Trophoblast cell (in vitro differentiated cells and primary cell): Measurements from ENCODE around the gene HOXA9.

ENCODE experiments used
- DNase-seq, 2 donors: peaks; one replicate each; pipeline ENCODE4 v3.0.0-alpha.2; 2016
- H2AFZ ChIP-seq: 2 replicates; pipeline ENCODE4 v1.6.1; 2013; ENCODE audit warnings: low read length, moderate library complexity, mild to moderate bottlenecking; ENCODE audit not compliant: insufficient read depth, poor library complexity
- H2AK5ac ChIP-seq: 2 replicates; pipeline ENCODE4 v1.6.1; 2013; ENCODE audit warnings: mild to moderate bottlenecking, low read length
- H2BK120ac ChIP-seq: 2 replicates; pipeline ENCODE4 v1.6.1; 2013; ENCODE audit warnings: low read length, mild to moderate bottlenecking, moderate library complexity; ENCODE audit not compliant: insufficient read depth, poor library complexity
- H2BK12ac ChIP-seq: 2 replicates; pipeline ENCODE4 v1.6.1; 2013; ENCODE audit warnings: mild to moderate bottlenecking, low read length, moderate library complexity
- H2BK5ac ChIP-seq: 2 replicates; pipeline ENCODE4 v1.6.1; 2013; ENCODE audit warnings: low read length, low read depth, moderate library complexity, mild to moderate bottlenecking; ENCODE audit not compliant: poor library complexity
- H3K14ac ChIP-seq: 2 replicates; pipeline ENCODE4 v1.6.1; 2013; ENCODE audit warnings: mild to moderate bottlenecking, low read length
- H3K18ac ChIP-seq: 2 replicates; pipeline ENCODE4 v1.6.1; 2013; ENCODE audit warnings: mild to moderate bottlenecking, low read length
- H3K23ac ChIP-seq: 2 replicates; pipeline ENCODE4 v1.6.1; 2013; ENCODE audit warnings: low read length
- H3K27ac ChIP-seq: 2 replicates; pipeline ENCODE4 v1.5.1; 2013; ENCODE audit warnings: low read depth, mild to moderate bottlenecking, inconsistent platforms, low read length, moderate library complexity
- H3K27me3 ChIP-seq: 2 replicates; pipeline ENCODE4 v1.6.1; 2013; ENCODE audit warnings: inconsistent platforms, mild to moderate bottlenecking, low read length, moderate library complexity; ENCODE audit not compliant: insufficient read depth
- H3K36me3 ChIP-seq, 2 experiments: 1 replicate in 1 of 2; 2 replicates in 1 of 2; pipeline ENCODE4 v1.6.1; 2013; ENCODE audit warnings: low read length in 2 of 2, mild to moderate bottlenecking in 2 of 2, moderate library complexity in 1 of 2; ENCODE audit not compliant: insufficient read depth in 2 of 2, control insufficient read depth in 1 of 2
- H3K4ac ChIP-seq: 2 replicates; pipeline ENCODE4 v1.6.1; 2013; ENCODE audit warnings: low read depth, mild to moderate bottlenecking, low read length, moderate library complexity
- H3K4me1 ChIP-seq, 2 experiments: 1 replicate in 1 of 2; 2 replicates in 1 of 2; pipeline ENCODE4 v1.6.1; 2013; ENCODE audit warnings: low read length in 2 of 2, mild to moderate bottlenecking in 2 of 2, moderate library complexity in 1 of 2; ENCODE audit not compliant: insufficient read depth in 2 of 2, control insufficient read depth in 1 of 2
- H3K4me2 ChIP-seq: 2 replicates; pipeline ENCODE4 v1.6.1; 2013; ENCODE audit warnings: inconsistent platforms, mild to moderate bottlenecking, low read length, moderate library complexity
- H3K4me3 ChIP-seq: 2 replicates; pipeline ENCODE4 v1.5.1; 2013; ENCODE audit warnings: mild to moderate bottlenecking, low read depth, low read length, inconsistent platforms
- H3K79me1 ChIP-seq: one replicate; pipeline ENCODE4 v1.6.1; 2013; ENCODE audit warnings: low read length
- H3K79me2 ChIP-seq: 2 replicates; pipeline ENCODE4 v1.6.1; 2013; ENCODE audit warnings: low read length, mild to moderate bottlenecking; ENCODE audit not compliant: control insufficient read depth, insufficient read depth, poor library complexity
- H3K9ac ChIP-seq: 2 replicates; pipeline ENCODE4 v1.6.1; 2013; ENCODE audit warnings: mild to moderate bottlenecking, low read length
- H3K9me3 ChIP-seq: 2 replicates; pipeline ENCODE4 v1.6.1; 2013; ENCODE audit warnings: low read depth, mild to moderate bottlenecking, control low read depth, inconsistent platforms, low read length; ENCODE audit not compliant: insufficient read depth
- H4K12ac ChIP-seq: 2 replicates; pipeline ENCODE4 v1.6.1; 2013; ENCODE audit warnings: low read depth, mild to moderate bottlenecking, low read length, moderate library complexity
- H4K8ac ChIP-seq: 2 replicates; pipeline ENCODE4 v1.6.1; 2013; ENCODE audit warnings: low read depth, mild to moderate bottlenecking, low read length, moderate library complexity
- H4K91ac ChIP-seq: one replicate; pipeline ENCODE4 v1.6.1; 2013; ENCODE audit warnings: low read depth, mild to moderate bottlenecking, low read length, moderate library complexity
- WGBS: extraction: QIAGEN DNeasy Blood & Tissue Kit; methylation state at CpG from one replicate; pipeline ENCODE4 v1.1.7; 2013; ENCODE audit warnings: missing lambda C conversion rate; ENCODE audit not compliant: insufficient read length, insufficient coverage; ENCODE audit errors: extremely low coverage; 5-methylcytosine and 5-hydroxymethylcytosine counted together

The HOXA9 gene

GRCh38 chr7:27161721-27162560, 3.4 kb downstream of the HOXA9 start:
- Histone ChIP-seq H3K79me2 (peaks cover 1% of the 10 kb centered on the region), H3K4me1 (peaks cover 4 to 10% of the 10 kb centered on the region in 2 experiments), H3K23ac (no peak overlapping the region), H3K27me3 (peaks cover 86% of the 10 kb centered on the region), H3K79me1 (no peaks in the 10 kb centered on the region), H2AFZ (no peak overlapping the region), H4K91ac (no peak overlapping the region), H4K12ac (no peak overlapping the region), H3K9me3 (peaks cover 49% of the 10 kb centered on the region), H3K4me2 (no peak overlapping the region), H2BK120ac (no peak overlapping the region), H3K18ac (no peak overlapping the region), H2BK12ac (no peak overlapping the region), H3K36me3 (no peaks in the 10 kb centered on the region), H3K27ac (no peak overlapping the region), H3K9ac (no peak overlapping the region), H3K4me3 (no peak overlapping the region), H4K8ac (no peak overlapping the region), H2AK5ac (no peak overlapping the region), H3K14ac (no peak overlapping the region), H2BK5ac (no peak overlapping the region), H3K4ac (no peak overlapping the region)
- WGBS: no CpG with 5 or more reads among the region's 30 CpGs
- no peak for DNase-seq

- no peak overlapping the region for H2AK5ac ChIP-seq
- H3K14ac ChIP-seq: no peak overlapping the region
- H2AFZ ChIP-seq: no peak overlapping the region
- H4K12ac ChIP-seq: no peak overlapping the region
- no peak overlapping the region for H4K91ac ChIP-seq
- no peaks in the 10 kb centered on the region for H3K79me1 ChIP-seq
- H3K4ac ChIP-seq: no peak overlapping the region
- WGBS: no CpG with 5 or more reads among the region's 27 CpGs
- H3K36me3 ChIP-seq: no peaks in the 10 kb centered on the region
- peak overlapping the region; percentile 87 for H3K4me2 ChIP-seq
- no peak overlapping the region for H2BK5ac ChIP-seq
- H3K9ac ChIP-seq: no peak overlapping the region
- H3K4me1 ChIP-seq: peaks cover 4 to 10% of the 10 kb centered on the region in 2 experiments
- peaks cover 50% of the 10 kb centered on the region for H3K9me3 ChIP-seq
- no peak overlapping the region for H2BK12ac ChIP-seq
- DNase-seq: no peak
- no peak overlapping the region for H3K23ac ChIP-seq
- no peak overlapping the region for H4K8ac ChIP-seq
- peaks cover 86% of the 10 kb centered on the region for H3K27me3 ChIP-seq
- H2BK120ac ChIP-seq: no peak overlapping the region
- H3K27ac ChIP-seq: no peak overlapping the region
- no peak overlapping the region for H3K4me3 ChIP-seq
- H3K18ac ChIP-seq: no peak overlapping the region
- H3K79me2 ChIP-seq: peaks cover 1% of the 10 kb centered on the region
Measured at GRCh38 chr7:27161214-27161720, 4.1 kb downstream of the HOXA9 start.

- H3K18ac ChIP-seq: no peak overlapping the region
- peak overlapping the region; percentile 7 for H4K12ac ChIP-seq
- peaks cover 86% of the 10 kb centered on the region for H3K27me3 ChIP-seq
- no peaks in the 10 kb centered on the region for H3K79me1 ChIP-seq
- no peak overlapping the region for H3K27ac ChIP-seq
- no peak overlapping the region for H3K9ac ChIP-seq
- H4K8ac ChIP-seq: peak overlapping the region; percentile 47
- peak overlapping the region; percentile 87 for H3K4me2 ChIP-seq
- WGBS: no CpG with 5 or more reads among the region's 54 CpGs
- peaks cover 48% of the 10 kb centered on the region for H3K9me3 ChIP-seq
- peaks cover 4 to 12% of the 10 kb centered on the region in 2 experiments for H3K4me1 ChIP-seq
- H2BK5ac ChIP-seq: peak overlapping the region; percentile 16
- peak overlapping the region; percentile 93 for H2AFZ ChIP-seq
- H4K91ac ChIP-seq: no peak overlapping the region
- DNase-seq: peak; percentile 67 to 87
- H2BK120ac ChIP-seq: no peak overlapping the region
- H3K79me2 ChIP-seq: peaks cover 1% of the 10 kb centered on the region
- H3K4me3 ChIP-seq: peak overlapping the region; percentile 21
- H3K23ac ChIP-seq: no peak overlapping the region
- no peak overlapping the region for H3K14ac ChIP-seq
- H2BK12ac ChIP-seq: no peak overlapping the region
- no peak overlapping the region for H3K4ac ChIP-seq
- no peaks in the 10 kb centered on the region for H3K36me3 ChIP-seq
- H2AK5ac ChIP-seq: no peak overlapping the region
Measured at GRCh38 chr7:27160546-27161213, 4.7 kb downstream of the HOXA9 start.

GRCh38 chr7:27160145-27160545, 5.2 kb downstream of the HOXA9 start:
- H3K79me1 ChIP-seq: no peaks in the 10 kb centered on the region
- no peak overlapping the region for H2BK120ac ChIP-seq
- DNase-seq: no peak
- no peak overlapping the region for H3K14ac ChIP-seq
- no peak overlapping the region for H2AK5ac ChIP-seq
- no peak overlapping the region for H3K4me3 ChIP-seq
- no peak overlapping the region for H2AFZ ChIP-seq
- no peak overlapping the region for H3K23ac ChIP-seq
- H3K27ac ChIP-seq: no peak overlapping the region
- H3K27me3 ChIP-seq: peaks cover 86% of the 10 kb centered on the region
- no peaks in the 10 kb centered on the region for H3K36me3 ChIP-seq
- no peak overlapping the region for H3K9ac ChIP-seq
- H3K4me1 ChIP-seq: peaks cover 4 to 12% of the 10 kb centered on the region in 2 experiments
- no peak overlapping the region for H3K4ac ChIP-seq
- H4K12ac ChIP-seq: no peak overlapping the region
- H3K9me3 ChIP-seq: peaks cover 49% of the 10 kb centered on the region
- no peak overlapping the region for H4K8ac ChIP-seq
- WGBS: no CpG with 5 or more reads among the region's 23 CpGs
- no peak overlapping the region for H2BK5ac ChIP-seq
- H3K79me2 ChIP-seq: peaks cover 1% of the 10 kb centered on the region
- H2BK12ac ChIP-seq: no peak overlapping the region
- H3K18ac ChIP-seq: no peak overlapping the region
- H3K4me2 ChIP-seq: peak overlapping the region; percentile 87
- H4K91ac ChIP-seq: no peak overlapping the region
